Vagina (tissue), 2 donors: ENCODE results near the gene AGPAT4. TPM values are rescaled to one million over a fixed set of nuclear protein-coding genes. Genes with fewer than 3 reads are reported as not detected.
A peak's percentile ranks its signal among the peaks of the same experiment; 100 is the strongest.
"Not testable (repeated sequence)": the region's sequence is repeated elsewhere in the genome, so short reads cannot be mapped to it uniquely, and the experiment has no call there.

ENCODE experiments used
- DNase-seq, 2 donors: peaks; one replicate each; pipeline ENCODE4 v3.0.0-alpha.2; 2017; ENCODE audit errors: extremely low spot score in 2 of 2
- H3K27ac ChIP-seq: fragments of 200-600 bp; sonication (generic); one replicate; pipeline ENCODE4 v1.5.1; 2019
- H3K27me3 ChIP-seq: fragments of 200-600 bp; sonication (generic); one replicate; pipeline ENCODE4 v1.5.1; 2019
- H3K36me3 ChIP-seq, 2 donors: fragments of 200-600 bp; sonication (generic); one replicate each; pipeline ENCODE4 v1.5.1; 2017 to 2019
- H3K4me1 ChIP-seq: fragments of 200-600 bp; sonication (generic); one replicate; pipeline ENCODE4 v1.5.1; 2019
- H3K4me3 ChIP-seq, 2 donors: fragments of 200-600 bp; sonication (generic); 1 replicate in 1 of 2; 2 replicates in 1 of 2; pipeline ENCODE4 v1.5.1; 2016 to 2019
- H3K9me3 ChIP-seq: fragments of 200-600 bp; sonication (generic); one replicate; pipeline ENCODE4 v1.5.1; 2019
- POLR2A ChIP-seq, 2 donors: fragments of 450-650 bp; IDR thresholded peaks; one replicate each; pipeline ENCODE4 v1.6.1; 2017; ENCODE audit warnings: antibody characterized with exemption in 2 of 2, mild to moderate bottlenecking in 2 of 2, moderate library complexity in 2 of 2
- POLR2AphosphoS5 ChIP-seq, 2 donors: sonication (generic); formaldehyde crosslinking; IDR thresholded peaks; one replicate each; pipeline ENCODE4 v1.9.0; 2017; ENCODE audit warnings: antibody characterized with exemption in 2 of 2, mild to moderate bottlenecking in 2 of 2, low read depth in 1 of 2; ENCODE audit not compliant: insufficient read depth in 1 of 2
- intact Hi-C: fragments of 100-400 bp; cut with DNase I; formaldehyde crosslinking; loops from one replicate; pipeline ENCODE4 v1.15.1; 2023
- total RNA-seq: library from RNA; depleted of rRNA; stranded (reverse); fragments of >200 nt; gene quantifications from one replicate; pipeline ENCODE4 v1.2.3, GENCODE V29; 2016
- TF ChIP-seq, protein P1 (sequence below), 3 experiments: fragments of 450-650 bp in 2 of 3; fragments of 200-600 bp in 1 of 3; sonication (generic) in 1 of 3; IDR thresholded peaks; one replicate each; pipeline ENCODE4 v1.5.1; 2017 to 2019; ENCODE audit warnings: antibody characterized with exemption in 3 of 3, mild to moderate bottlenecking in 2 of 3, moderate library complexity in 2 of 3

The AGPAT4 gene
- total RNA-seq, 1 donor from 2014 or later: 6.9 TPM

DNA sequence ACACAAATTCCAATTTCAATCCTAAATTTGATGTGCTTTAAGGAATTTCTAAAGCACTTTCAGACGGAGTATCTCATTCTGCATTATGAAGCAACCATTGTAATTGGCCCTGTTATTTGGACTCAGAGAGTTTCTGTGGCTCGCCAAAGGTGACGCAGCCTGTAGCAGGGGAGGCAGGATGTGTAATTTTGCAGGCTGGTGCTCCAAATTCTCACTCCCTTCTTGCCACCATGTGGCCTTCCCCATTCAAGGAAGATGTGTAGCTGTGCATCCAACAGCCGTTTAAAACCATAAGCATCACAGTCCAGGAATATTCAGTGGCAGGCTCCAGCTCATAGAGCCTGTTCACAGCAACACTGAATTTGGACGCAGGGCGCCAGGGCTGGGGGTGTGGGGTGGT is 45.8 kb downstream of the AGPAT4 start:
- Histone ChIP-seq H3K27me3 (no peaks in the 10 kb centered on the region), H3K9me3 (no peaks in the 10 kb centered on the region), H3K4me1 (peaks cover 38% of the 10 kb centered on the region), H3K4me3 (no peak overlapping the region), H3K27ac (peak overlapping the region; percentile 79), H3K36me3 (no peaks in the 10 kb centered on the region)
- intact Hi-C loops: no loop called here
- TF ChIP-seq POLR2AphosphoS5 (IDR thresholded peaks at IDR 0.05; ENCODE audit: insufficient read depth in 1 of 2, low read depth in 1 of 2): no peak
- TF ChIP-seq, protein P1, sequence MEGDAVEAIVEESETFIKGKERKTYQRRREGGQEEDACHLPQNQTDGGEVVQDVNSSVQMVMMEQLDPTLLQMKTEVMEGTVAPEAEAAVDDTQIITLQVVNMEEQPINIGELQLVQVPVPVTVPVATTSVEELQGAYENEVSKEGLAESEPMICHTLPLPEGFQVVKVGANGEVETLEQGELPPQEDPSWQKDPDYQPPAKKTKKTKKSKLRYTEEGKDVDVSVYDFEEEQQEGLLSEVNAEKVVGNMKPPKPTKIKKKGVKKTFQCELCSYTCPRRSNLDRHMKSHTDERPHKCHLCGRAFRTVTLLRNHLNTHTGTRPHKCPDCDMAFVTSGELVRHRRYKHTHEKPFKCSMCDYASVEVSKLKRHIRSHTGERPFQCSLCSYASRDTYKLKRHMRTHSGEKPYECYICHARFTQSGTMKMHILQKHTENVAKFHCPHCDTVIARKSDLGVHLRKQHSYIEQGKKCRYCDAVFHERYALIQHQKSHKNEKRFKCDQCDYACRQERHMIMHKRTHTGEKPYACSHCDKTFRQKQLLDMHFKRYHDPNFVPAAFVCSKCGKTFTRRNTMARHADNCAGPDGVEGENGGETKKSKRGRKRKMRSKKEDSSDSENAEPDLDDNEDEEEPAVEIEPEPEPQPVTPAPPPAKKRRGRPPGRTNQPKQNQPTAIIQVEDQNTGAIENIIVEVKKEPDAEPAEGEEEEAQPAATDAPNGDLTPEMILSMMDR (IDR thresholded peaks at IDR 0.05): no peak
- TF ChIP-seq POLR2A (IDR thresholded peaks at IDR 0.05): no peak
- no peak for DNase-seq

DNA sequence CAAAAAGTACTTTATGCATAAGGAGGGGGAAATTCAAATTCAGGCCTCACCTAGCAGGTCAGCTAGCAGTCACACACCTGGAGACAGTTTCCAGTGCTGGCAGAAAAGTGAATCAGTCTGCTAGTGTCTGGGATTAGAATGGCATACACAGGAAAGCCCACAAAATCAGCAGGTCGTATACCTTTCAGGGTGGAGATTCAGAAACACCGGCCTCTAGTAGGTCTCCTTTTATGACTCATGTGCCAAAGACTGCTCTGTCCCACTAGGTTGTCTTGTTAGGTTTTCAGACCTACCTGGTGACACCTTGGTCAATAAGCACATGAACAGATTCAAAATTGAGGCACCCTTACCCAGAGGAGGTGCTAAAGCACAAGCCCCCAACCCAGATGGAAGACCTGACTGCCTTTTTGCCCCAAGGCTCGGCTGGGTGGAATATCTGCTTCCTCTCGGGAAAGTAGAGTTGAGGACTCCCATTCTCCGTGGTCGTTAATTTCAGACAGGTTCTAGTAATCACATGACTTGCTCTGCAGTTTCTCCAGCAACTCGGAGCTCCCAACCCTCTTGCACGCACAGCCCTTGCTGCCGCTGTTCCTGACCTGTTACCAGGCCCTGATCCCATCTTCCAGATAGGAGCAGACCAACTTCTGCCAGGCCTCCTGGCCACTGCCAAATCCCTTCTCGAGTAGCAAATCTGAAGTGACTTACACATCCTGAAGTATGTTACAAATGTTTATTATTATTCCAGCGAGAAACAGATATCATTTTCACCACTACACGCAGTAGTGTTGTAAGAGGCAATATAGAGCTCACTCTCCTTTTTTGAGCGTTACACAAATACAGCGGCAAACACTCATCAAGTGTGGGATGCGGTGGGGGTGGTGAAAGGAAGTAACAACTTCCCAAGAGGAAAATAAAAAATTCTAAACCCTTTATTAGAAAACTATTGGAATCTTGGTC is 46.6 kb downstream of the AGPAT4 start:
- Histone ChIP-seq H3K9me3 (no peaks in the 10 kb centered on the region), H3K4me1 (peaks cover 38% of the 10 kb centered on the region), H3K27me3 (no peaks in the 10 kb centered on the region), H3K27ac (peak overlapping the region; percentile 79), H3K4me3 (no peak overlapping the region), H3K36me3 (no peaks in the 10 kb centered on the region)
- DNase-seq: no peak
- TF ChIP-seq, protein P1 (IDR thresholded peaks at IDR 0.05): no peak
- TF ChIP-seq POLR2AphosphoS5 (IDR thresholded peaks at IDR 0.05; ENCODE audit: insufficient read depth in 1 of 2, low read depth in 1 of 2) (no peak), POLR2A (IDR thresholded peaks at IDR 0.05) (no peak)
- intact Hi-C loops: no loop called here

DNA sequence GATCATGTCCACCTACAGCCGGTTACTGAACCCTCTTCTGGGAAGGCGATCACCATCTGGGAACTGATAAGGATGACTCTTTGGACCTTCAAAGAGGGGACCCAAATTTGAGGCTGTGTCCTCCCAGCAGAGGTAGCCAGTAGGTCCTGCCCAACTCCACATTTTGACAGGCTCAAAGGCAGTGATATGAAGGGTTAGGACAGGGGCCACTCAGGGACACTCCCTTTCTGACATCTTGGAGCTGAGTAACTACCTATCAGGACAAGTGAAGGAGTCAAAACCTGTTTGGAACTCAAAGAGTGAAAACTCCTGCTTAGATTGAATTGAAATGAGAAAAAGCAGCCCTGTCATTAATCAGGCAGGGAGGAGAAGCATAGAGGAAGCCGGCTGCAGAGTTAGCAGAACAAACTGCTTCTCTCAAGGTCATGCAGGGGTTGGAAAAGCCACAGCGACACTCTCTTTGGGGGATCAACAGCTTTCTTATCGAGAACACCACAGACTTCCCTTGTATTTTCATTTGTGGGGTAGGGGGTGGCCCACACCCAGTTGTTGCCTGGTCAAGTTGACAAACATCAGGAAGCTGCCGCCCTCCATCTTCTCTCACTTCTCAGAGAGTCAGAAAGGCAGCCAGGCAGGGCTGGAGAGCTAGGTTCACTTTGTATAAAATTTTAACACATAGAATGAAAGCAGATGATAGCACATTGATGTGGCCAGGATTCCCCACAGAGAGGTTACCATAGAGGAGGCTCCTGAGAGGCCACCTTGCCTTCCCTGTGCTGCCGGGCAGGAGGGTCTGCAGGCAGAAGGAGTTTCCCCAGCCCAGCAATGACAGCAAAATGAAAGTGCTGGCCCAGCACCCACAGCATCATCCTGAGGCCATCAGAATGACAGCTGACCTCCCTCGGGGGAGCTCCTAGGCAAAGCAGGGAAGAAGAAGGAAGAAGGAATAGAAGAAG is 47.6 kb downstream of the AGPAT4 start:
- no peaks in the 10 kb centered on the region for H3K9me3 ChIP-seq
- no peak for DNase-seq
- peaks cover 38% of the 10 kb centered on the region for H3K4me1 ChIP-seq
- TF ChIP-seq POLR2AphosphoS5 (IDR thresholded peaks at IDR 0.05; ENCODE audit: insufficient read depth in 1 of 2, low read depth in 1 of 2) (no peak), POLR2A (IDR thresholded peaks at IDR 0.05) (no peak)
- TF ChIP-seq, protein P1 (IDR thresholded peaks at IDR 0.05): no peak
- intact Hi-C loops: no loop called here
- H3K36me3 ChIP-seq: no peaks in the 10 kb centered on the region
- no peak overlapping the region for H3K4me3 ChIP-seq
- no peaks in the 10 kb centered on the region for H3K27me3 ChIP-seq
- H3K27ac ChIP-seq: peak overlapping the region; percentile 79

DNA sequence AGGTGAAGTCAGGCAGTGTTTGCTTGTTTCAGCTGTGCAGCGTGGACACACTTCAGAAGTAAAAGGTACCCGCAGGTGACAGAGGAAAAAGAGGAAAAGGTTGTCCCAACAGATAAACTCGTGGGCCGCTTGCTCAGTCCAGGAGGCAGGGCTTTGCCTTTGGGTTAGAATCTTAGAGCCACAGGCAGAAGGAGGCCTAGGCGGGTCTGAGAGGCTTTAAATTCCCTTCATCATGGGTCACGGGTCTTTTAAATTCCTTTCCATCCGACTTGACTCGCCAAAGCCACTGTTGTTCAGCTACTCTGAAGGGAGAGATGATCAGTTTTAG is 48.2 kb downstream of the AGPAT4 start:
- DNase-seq: no peak
- H3K9me3 ChIP-seq: no peaks in the 10 kb centered on the region
- intact Hi-C loops: no loop called here
- peaks cover 38% of the 10 kb centered on the region for H3K4me1 ChIP-seq
- TF ChIP-seq POLR2AphosphoS5 (IDR thresholded peaks at IDR 0.05; ENCODE audit: insufficient read depth in 1 of 2, low read depth in 1 of 2): no peak
- TF ChIP-seq POLR2A (IDR thresholded peaks at IDR 0.05): no peak
- TF ChIP-seq, protein P1 (IDR thresholded peaks at IDR 0.05): no peak
- H3K27me3 ChIP-seq: no peaks in the 10 kb centered on the region
- no peak overlapping the region for H3K4me3 ChIP-seq
- no peak overlapping the region for H3K27ac ChIP-seq
- no peaks in the 10 kb centered on the region for H3K36me3 ChIP-seq

DNA sequence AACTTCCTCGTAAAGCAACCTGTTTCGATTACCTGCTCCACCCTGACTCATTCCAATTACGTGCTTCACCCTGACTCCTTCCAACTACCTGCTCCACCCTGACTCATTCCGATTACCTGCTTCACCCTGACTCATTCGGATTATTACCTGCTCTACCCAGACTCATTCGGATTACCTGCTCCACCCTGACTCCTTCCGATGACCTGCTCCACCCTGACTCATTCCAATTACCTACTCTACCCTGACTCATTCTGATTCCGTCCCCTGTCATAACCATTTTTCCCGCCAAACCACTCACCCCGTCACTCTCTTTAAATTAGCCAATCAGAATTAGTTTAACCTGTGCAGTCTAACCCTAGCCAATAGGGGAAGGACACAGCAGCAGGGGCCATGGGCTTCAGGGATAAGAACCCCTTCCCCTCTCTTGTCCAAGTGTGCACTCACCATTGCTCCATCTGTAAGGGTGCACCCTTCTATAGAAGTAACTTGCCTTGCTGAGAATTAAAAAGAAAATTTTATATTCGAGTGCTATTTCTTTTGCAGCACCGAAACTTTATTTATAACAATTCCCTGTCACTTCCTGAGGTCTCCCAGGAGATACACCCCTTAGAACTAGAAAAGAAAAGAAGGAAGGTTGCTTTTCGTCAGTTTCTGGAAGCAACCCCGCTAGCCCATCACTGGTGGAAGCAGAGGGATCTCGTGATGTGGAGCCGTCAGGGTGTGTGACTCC is 48.7 kb downstream of the AGPAT4 start:
- intact Hi-C loops, H3K27ac ChIP-seq, H3K36me3 ChIP-seq, H3K27me3 ChIP-seq, H3K9me3 ChIP-seq, DNase-seq, H3K4me3 ChIP-seq: not testable (repeated sequence)
- peaks cover 38% of the 10 kb centered on the region for H3K4me1 ChIP-seq
